ENCODE measurements around the gene PIRT.

The PIRT gene

DNA sequence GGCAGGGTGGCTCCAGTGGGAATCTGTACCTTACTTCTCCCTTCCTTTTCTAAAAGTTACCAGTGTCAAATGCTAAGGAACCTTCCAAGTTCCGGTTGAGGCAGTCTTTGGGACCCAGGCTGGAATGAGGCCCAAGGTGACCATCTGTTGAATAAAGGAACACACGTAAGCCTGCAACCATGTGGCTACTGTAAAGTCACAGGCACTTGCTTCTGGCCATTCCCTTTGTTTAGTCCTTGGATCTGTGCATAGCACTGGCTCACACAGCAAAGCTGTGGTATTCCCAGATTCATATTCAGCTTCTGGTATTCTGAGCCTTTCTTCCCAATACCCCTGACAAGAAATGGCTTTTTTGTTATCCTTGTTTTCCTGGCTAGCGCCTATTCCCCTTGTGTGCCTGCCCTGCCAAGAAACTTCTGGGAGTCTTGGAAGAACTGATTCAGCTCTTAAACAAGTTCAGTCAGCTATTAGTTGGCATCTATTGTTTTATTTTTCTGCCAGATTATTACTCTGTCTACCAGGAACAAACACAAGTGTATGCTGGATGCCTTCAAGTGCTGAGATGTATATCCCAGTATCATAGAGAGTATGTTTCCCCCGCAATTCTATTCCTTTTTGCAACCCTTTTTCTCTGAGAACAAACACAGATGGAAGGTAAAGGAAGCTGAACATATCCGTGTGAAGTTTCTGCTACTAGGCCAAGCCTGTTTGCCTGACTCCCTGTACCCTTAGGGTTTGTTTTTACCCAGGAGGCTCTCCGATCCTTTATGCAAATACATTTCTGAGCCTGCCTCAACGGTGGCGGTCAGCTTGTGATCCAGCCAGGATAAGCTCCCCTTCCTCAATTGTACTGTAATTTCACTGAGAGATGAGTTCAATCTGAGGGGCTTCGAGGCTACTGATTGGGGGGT is 47.1 kb downstream of the PIRT start:
- DNase-seq (ENCODE audit: low read depth in 2 of 2): no peak

DNA sequence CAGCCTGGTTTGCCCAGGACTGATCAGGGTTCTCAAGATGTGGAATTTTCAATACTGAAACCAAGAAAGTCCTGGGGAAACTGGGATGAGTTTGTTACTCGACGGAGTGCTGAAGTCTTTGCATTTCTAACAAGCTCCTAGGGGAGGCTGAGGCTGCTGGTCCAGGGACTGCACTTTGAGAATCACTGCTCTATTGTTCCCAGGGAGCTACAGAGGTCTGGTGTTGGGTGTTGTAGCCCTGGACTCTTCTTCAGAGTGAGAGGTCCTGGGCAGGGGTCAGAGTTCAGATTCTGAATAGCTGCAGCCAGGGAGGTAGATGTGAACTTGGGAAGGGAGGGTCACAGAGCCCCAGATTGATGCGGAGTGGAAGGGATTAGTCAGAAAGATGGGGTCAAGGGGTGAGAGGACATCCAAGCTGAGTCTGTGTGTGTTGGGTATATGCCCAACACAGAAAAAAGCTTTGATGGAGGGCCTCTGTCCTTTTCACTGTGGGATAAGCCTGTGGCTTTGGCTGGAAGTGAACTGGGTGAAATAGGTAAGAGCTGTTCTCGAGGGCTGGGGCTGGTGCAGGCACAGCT is 48.1 kb downstream of the PIRT start:
- DNase-seq (ENCODE audit: low read depth in 2 of 2): no peak

DNA sequence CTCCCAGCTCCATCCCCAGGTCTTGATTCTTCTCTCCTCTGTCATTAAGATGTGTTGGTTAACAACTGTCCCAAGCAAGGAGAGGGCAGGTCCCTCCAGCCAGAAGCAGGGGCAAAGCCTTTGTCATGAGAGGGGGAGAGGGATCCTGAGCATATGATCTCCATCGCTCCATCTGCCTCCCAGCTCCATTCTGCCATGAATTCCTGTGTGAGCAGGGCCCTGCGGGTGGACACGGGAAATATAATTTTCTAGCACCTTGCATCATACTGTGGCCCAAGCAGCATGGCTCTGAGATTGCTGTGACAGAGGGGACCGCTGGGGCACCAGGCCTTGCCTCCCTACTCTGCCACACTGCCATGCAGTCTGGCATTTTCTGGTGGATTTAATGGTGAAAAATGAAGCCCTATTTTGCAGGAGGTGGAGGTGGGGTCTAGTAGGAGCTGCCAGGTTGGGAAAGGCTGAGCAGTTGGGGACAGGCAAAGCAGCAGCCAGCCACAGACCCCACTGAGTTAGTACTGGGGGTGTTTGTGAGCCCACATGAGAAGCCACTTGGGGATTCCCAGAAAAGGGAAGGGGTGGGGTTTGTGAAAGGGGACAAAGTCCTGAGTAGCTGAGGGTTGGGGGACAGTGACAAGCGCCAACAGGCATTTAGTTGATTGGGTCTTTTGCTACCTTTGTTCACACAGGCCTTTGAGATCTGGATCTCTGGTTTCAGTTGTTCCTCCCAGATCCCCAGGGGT is 50.4 kb downstream of the PIRT start:
- no peak for DNase-seq (ENCODE audit: low read depth in 2 of 2)

DNA sequence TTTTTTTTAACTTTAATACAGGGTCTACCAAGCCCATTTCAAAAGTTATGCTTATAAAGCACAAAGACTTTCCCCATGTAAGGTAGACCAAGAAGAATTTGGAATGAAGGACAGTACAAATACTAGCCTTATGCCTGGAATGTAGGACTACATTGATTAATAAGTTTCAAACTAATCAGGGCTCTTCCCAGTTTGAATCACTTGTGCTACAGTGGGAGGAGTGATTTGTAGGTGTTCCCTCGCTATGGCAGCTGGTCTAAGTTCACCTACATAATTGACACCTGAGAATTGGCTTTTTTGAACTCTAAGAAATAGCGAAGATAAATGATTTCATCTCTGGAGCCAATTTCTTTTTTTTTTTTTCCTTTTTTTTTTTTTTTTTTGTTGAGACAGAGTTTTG is 52.6 kb downstream of the PIRT start:
- no peak for DNase-seq (ENCODE audit: low read depth in 2 of 2)

DNA sequence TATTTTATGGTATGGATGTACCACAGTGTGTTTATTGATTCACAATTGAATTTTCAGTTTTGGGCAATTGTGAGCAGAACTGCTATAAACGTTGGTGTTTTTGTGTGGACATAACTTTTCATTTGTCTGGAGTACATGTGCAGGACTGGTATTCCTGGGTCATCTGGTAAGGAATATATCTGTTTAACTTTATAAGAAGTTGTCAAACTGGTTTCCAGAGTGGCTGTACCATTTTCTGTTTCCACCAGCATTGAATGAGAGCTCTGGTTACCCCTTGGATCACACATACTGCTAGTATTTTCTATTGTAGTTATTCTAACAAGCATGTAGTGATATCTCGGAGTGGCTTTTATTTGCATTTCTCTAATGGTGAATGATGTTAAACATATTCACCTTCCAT is 58.3 kb downstream of the PIRT start:
- DNase-seq (ENCODE audit: low read depth in 2 of 2): no peak

DNA sequence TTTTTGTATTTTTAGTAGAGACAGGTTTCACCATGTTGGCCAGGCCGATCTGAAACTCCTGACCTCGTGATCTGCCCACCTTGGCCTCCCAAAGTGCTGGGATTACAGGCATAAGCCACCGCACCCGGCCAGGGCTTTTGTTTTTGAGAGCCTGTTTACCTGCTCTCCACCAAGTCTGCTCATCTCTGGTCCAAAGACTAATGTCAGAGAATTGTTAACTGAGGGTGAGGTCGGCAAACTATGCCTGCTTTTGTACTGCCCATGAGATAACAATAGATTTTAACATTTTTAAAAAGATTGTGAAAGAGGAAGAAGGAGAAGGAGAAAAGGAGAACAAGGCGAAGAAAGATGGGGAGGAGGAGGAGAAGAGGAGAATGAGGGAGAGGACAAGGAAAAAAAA is 60.0 kb downstream of the PIRT start:
- no peak for DNase-seq (ENCODE audit: low read depth in 2 of 2)

DNA sequence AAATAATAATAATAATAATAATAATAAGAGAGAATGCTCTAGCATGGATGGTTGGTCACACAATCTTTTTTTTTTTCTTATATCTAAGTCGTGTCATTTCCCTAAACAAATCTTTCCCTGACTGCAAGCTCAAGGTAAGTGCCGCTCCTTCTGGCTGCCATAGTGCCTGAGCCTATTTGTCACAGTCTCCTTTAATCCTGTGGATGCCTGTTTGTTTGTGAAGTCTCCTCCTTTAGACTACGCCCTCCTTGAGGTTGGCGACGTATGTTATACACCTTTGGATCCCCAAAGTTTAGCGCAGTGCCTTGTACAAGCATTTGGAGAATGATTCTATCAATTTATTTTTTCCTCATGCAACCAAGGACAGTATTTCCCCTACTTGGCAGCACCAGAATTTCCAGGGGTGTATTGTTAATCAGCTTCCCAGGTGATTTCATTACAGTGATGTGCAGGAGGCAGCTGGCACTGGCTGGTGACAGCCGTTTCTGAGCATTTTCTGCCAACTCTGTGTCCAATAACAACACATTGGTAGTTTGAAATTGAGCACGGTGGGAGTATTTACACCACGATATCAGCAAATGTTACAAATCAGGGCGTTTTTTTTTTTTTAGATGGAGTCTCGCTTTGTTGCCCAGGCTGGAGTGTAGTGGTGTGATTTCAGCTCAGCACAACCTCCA is 60.6 kb downstream of the PIRT start:
- DNase-seq (ENCODE audit: low read depth in 2 of 2): no peak

DNA sequence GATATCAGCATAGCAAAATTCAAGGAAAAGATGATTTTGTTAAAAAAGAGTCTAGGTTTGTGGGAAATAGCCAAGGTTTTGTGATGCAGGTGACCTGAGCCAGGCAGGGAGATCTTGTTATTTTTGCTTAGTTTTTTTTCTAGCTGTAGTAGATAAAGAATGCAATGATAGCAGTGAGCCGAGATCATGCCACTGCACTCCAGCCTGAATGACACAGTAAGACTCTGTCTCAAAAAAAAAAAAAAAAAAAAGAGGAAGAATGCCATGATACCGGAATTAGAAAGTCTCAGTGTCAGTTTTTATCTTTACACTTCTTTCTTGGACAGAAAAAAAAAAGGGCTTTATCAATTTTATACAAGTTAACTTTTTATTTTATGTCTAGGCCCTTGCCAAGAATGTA is 61.5 kb downstream of the PIRT start:
- DNase-seq (ENCODE audit: low read depth in 2 of 2): no peak

DNA sequence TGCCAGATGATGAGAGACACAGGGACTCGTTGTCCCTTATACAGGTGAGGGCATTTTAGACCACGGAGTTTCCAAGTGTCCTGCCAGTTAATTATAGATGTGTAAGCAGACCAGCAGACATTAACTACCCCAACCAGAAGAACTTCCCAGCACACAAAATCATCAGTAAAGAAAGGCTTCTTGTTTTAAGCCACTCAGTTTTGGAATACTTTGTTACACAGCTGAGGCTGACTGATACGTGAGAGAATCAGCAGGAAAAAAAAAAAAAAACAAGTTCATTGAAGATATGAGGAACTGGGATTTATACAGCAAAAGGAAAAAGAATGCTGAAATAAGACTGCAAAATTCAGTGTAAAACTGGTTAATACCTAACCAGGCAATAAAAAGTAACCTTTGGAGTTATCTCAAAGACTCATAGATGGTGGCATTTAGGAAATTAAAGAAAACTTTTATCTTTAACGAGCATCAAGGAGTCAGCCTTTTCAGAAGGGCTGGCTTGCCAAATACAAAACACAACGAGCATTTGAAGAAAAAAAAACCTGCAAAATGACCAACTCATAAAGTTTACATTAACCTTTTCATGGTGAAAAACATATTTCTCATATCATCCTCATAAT is 62.0 kb downstream of the PIRT start:
- DNase-seq (ENCODE audit: low read depth in 2 of 2): no peak

DNA sequence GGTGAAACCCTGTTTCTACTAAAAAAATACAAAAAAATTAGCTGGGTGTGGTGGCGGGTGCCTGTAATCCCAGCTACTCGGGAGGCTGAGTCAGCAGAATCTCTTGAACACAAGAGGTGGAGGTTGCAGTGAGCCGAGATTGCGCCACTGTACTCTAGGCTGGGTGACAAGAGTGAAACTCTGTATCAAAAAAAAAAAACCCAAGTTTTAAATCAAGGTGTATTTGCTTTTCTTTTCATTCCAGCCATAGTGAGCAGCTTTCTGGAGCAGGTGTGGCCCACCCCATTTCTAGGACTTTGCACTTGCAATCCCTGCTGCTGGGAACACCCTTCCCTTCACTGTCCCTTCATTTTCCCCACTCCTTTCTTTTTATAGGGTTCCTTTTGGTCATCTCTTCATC is 62.8 kb downstream of the PIRT start:
- DNase-seq (ENCODE audit: low read depth in 2 of 2): no peak

DNA sequence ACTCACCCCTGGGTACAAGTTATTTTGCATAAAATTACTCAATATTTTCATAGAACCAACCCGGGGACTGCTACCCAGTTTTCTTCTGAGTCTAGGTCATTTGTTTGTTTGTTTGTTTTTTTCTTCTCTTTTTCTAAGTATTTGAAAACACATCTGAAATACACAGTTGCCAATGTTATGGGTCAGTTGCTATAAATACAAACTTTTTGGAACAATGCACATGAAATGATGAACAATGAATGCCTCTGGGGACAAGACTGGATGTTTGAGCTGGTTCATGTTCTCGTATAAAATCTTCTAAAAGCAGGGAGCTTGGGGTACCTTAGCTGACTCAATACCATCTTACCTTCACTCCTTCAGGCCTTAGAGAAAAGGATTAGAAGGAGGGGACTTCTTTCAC is 64.5 kb downstream of the PIRT start:
- no peak for DNase-seq (ENCODE audit: low read depth in 2 of 2)
